ENCODE data around the gene NAPEPLD.

- TF ChIP-seq, protein P1, sequence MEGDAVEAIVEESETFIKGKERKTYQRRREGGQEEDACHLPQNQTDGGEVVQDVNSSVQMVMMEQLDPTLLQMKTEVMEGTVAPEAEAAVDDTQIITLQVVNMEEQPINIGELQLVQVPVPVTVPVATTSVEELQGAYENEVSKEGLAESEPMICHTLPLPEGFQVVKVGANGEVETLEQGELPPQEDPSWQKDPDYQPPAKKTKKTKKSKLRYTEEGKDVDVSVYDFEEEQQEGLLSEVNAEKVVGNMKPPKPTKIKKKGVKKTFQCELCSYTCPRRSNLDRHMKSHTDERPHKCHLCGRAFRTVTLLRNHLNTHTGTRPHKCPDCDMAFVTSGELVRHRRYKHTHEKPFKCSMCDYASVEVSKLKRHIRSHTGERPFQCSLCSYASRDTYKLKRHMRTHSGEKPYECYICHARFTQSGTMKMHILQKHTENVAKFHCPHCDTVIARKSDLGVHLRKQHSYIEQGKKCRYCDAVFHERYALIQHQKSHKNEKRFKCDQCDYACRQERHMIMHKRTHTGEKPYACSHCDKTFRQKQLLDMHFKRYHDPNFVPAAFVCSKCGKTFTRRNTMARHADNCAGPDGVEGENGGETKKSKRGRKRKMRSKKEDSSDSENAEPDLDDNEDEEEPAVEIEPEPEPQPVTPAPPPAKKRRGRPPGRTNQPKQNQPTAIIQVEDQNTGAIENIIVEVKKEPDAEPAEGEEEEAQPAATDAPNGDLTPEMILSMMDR (IDR thresholded peaks at IDR 0.05), result no peak
- no peak for TF ChIP-seq POLR2A (IDR thresholded peaks at IDR 0.05)
These were observed 35.7 kb downstream of the NAPEPLD start for GRCh38 chr7:103113164-103113563.
